Subcutaneous adipose tissue (tissue), 4 donors: Measurements from ENCODE around the gene NHERF2. TPM values are rescaled to one million over a fixed set of nuclear protein-coding genes. Genes with fewer than 3 reads are reported as not detected.

Experiments used
- total RNA-seq, 4 donors: library from RNA; depleted of rRNA; stranded (reverse); fragments of >200 nt; gene quantifications; one replicate each; pipeline ENCODE4 v1.1.0, GENCODE V29; 2016
- TF ChIP-seq, protein P1 (sequence below): fragments of 450-650 bp; IDR thresholded peaks from one replicate; pipeline ENCODE4 v1.5.1; 2016; ENCODE audit warnings: low read depth, mild to moderate bottlenecking, control low read depth, antibody characterized with exemption, moderate library complexity

Gene NHERF2
- total RNA-seq, 4 donors from 2014 or later = 15.1 to 140 (median 48.9) TPM

DNA sequence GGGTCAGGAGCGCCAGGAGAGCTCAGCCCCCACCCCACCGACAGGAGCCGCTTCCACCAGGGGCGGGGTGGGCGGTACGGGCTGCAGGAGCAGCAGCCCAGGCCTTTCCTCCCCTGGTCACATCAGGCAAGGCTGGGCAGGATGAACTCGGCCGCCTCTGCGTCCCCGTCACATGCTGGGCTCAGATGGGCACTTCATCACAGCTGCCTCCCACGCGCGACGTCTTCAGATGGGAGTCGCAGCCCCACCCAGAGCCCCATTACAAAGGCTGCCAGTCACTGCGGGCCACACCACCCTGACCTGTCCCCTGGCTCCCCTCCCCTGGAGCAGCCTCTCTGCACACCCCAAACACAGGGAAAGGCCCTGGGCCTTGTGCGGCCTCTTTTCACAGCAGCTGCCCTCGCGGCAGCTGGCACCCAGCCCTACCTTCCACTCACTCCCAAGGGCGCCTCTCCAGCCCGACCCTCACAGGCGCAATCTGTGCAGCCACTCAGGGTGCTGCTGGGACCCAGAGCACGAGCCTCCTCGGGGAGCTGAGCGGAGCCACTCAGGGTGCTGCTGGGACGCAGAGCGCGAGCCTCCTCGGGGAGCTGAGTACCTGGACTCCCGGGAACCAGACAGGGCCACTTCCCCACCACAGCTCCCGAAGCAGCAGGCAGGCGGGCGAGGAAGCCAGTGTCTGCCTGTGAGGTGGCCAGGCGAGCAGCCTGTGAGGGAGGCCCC lies 21.7 kb upstream of the NHERF2 start:
- TF ChIP-seq, protein P1, sequence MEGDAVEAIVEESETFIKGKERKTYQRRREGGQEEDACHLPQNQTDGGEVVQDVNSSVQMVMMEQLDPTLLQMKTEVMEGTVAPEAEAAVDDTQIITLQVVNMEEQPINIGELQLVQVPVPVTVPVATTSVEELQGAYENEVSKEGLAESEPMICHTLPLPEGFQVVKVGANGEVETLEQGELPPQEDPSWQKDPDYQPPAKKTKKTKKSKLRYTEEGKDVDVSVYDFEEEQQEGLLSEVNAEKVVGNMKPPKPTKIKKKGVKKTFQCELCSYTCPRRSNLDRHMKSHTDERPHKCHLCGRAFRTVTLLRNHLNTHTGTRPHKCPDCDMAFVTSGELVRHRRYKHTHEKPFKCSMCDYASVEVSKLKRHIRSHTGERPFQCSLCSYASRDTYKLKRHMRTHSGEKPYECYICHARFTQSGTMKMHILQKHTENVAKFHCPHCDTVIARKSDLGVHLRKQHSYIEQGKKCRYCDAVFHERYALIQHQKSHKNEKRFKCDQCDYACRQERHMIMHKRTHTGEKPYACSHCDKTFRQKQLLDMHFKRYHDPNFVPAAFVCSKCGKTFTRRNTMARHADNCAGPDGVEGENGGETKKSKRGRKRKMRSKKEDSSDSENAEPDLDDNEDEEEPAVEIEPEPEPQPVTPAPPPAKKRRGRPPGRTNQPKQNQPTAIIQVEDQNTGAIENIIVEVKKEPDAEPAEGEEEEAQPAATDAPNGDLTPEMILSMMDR = no peak

DNA sequence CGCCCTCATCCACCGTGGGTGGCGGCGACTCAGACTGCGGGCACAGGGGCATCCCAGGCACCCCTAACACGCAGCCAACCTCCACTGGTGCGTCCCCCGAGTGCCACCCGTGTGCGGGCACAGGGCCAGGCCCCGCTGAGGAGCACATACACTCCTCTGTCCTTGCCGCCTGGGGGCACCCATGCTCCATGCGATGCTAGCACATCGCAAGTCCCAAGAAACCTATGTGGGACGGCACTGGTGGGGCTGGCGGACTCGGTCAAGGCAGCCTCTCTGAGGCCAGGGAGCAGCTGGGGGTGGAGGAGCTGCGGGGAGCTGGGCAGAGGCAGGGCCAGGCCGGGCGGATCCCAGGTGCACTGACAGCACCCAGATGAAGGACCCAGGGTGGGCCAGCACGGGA lies 21.1 kb upstream of the NHERF2 start:
- TF ChIP-seq, protein P1 = no peak

DNA sequence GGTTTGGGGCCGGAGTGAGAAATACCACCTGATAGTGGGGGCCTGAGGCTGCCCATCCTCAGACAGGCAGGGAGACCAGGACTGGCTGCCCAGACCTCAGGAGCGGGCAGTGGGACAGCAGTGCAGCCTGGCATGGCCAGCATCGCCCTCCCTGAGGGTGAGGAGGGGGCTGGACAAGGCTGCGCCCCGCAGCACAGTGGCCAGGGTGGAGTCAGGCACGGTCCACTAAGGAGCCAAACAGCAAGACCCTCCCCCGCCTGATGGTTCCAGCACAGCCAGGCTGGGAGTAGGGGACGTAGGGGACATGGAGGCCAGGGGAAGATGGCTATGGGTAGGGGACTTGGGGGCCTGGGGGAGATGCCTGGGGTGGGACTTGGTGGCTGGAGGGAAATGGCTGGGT lies 20.4 kb upstream of the NHERF2 start:
- TF ChIP-seq, protein P1 = no peak

DNA sequence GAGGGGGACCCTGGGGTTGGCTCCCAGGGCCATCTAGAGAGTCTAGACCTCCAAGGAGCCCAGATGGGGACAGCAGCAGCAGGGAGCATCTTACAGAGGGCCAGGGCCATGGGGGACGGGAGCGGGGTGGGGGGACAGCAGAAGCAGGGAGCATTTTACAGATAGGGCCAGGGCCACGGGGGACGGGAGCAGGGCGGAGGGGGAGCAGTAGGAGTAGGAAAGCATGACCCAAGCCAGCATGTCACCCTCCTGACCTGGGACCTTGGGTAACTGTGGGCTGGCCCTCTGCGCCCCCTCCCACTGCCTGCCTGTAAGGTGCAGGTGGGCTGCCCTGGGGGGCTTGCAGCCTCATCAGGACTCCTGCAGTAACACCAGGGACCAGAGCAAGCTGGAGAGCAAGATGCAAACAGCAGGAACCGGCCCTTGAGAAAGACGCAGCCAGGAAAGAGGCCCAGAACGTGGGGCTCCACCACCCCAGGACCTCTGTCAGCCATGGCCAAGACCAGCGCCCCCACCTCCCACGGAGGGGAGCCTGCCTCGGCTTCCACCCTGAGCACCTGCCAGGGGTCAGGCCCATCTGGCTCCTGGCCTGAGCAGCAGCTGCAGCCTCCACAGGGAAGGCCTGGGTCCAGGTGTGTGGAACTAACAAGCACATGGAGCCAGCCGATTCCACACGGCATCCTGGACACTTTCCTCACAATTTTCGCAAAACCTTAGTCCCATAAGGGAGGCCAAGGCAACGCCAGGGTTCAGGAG lies 19.4 kb upstream of the NHERF2 start:
- TF ChIP-seq, protein P1 = no peak

DNA sequence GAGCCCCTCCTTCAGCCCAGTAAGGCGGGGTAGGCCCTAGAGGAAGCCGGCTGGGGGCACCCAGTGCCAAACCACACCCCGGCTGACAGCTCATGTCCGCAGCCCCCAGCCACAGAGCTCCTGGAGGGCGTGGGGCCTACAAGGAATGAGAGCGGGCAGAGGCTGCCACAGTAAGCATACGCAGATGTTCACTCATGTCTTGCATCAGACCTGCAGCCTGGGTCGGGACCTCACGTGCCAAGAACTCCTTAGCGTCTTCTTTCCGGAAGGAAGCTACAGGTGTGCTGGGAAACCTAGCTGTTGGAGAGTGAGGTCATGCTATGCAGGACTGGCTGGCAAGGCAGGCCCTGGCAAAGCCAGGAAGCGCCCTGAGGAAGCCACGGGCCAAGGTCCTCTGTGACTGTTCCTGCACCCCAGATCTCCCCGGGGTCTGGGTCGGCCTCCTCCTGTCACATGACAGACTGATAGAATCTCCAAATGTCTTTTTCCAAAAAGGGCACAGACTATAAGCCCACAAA lies 18.6 kb upstream of the NHERF2 start:
- TF ChIP-seq, protein P1 = no peak

DNA sequence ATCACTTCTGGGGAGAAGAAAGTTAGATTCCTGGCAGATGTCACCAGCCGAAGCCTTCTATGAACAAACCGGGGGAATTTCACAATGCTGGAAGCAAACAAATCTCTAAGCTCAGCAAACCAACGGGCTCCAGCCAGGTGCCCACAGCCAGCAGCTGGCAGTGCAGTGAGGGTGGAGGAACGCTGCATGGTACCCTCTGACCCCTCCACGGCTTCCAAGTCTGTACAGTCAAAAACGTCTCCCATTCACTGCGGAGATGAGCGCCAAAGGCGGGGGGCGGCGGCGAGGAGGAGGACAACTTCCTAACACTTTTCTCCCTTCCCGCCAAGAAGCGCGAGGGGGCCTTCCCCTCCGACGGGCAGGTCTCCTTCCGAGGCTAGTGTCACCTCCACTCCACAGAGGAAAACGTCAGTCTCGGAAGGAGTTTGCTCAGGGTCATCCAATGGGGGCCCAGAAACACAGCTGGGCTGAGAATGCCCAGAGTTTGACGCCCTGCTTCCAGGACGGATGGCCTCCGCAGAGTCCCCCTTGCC lies 18.0 kb upstream of the NHERF2 start:
- TF ChIP-seq, protein P1 = no peak

DNA sequence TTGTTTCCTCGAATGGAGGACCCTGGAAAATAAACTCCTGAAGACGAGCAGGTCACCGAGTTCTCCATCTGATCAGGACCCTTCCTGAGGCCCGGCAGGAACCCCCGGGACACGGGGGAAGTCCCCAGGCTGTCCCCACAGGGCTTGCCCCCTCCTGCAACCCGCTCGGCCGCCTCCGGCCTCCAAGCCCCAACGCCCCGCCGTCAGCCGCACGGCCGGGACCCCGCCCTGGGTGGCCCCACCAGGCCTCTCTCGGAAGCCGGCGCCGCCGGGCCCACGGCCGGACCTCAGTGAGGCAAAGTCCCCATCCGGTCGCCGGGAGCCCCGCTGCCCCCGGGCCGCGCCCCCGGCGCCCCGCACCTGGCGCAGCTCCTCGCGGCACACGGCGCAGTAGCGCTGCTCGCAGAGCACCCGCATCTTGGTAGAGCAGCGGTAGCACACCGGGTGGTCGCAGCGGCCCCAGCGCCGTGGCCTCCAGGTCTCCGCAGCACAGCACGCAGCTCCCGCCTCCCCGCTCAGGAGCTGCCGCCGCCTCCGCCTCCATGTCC lies 17.5 kb upstream of the NHERF2 start:
- TF ChIP-seq, protein P1 = no peak
